GM10266 (cell line): ENCODE results near the gene SLC19A1.
A peak's percentile ranks its signal among the peaks of the same experiment; 100 is the strongest.

Experiments used
- DNase-seq: peaks from one replicate; pipeline ENCODE4 v3.0.0; 2012; ENCODE audit errors: extremely low spot score
- TF ChIP-seq, protein P1 (sequence below): IDR thresholded peaks from 2 replicates; pipeline ENCODE4 v1.5.1; 2012; ENCODE audit warnings: mild to moderate bottlenecking, low read depth; ENCODE audit not compliant: control insufficient read depth, insufficient read depth; ENCODE audit errors: missing control alignments

Gene SLC19A1

DNA sequence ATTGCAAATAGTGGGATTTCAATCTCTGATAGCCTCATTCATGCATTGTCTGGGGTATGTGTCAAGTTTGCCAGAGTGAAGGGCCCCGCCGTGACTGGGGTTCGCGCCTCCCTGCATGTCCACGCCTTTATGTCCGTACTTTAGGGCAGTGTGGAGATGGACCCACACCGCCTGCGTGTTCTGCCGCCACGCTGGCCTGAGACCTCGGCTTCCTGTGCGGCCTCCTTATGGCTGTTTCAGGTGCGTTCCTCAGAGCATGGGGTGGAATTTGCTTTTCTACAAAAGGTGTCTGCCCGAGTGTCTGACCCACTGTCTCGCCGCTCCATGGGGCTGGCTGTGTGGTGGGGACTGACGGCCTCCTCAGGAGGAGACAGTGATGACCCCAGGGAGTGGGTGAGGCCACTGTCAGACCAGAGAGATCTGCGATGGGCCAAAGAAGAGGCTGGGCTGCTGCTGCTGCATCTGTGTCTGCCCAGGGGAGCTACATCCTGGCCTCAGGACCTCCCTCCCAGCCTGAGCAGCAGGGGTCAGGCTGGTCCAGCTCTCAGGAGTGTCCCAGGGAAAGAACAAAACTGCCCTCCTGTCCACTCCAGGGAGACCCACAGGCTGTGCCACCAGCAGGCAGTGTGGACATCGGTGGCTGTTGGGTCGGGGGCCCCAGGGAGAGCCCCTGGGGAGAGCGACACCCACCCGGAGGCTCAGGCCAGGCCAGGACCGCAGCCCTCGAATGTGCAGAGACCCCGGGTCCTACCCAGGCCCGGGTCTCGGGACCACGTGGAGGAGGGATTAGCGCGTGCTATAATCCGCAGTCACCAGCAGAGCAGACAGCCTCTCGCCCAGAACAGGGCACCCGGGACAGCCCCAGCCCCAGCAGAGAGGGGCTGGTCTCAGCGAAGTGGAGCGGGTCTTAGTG is 9.8 kb upstream of the SLC19A1 start:
- DNase-seq: no peak
- TF ChIP-seq, protein P1, sequence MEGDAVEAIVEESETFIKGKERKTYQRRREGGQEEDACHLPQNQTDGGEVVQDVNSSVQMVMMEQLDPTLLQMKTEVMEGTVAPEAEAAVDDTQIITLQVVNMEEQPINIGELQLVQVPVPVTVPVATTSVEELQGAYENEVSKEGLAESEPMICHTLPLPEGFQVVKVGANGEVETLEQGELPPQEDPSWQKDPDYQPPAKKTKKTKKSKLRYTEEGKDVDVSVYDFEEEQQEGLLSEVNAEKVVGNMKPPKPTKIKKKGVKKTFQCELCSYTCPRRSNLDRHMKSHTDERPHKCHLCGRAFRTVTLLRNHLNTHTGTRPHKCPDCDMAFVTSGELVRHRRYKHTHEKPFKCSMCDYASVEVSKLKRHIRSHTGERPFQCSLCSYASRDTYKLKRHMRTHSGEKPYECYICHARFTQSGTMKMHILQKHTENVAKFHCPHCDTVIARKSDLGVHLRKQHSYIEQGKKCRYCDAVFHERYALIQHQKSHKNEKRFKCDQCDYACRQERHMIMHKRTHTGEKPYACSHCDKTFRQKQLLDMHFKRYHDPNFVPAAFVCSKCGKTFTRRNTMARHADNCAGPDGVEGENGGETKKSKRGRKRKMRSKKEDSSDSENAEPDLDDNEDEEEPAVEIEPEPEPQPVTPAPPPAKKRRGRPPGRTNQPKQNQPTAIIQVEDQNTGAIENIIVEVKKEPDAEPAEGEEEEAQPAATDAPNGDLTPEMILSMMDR: no peak

DNA sequence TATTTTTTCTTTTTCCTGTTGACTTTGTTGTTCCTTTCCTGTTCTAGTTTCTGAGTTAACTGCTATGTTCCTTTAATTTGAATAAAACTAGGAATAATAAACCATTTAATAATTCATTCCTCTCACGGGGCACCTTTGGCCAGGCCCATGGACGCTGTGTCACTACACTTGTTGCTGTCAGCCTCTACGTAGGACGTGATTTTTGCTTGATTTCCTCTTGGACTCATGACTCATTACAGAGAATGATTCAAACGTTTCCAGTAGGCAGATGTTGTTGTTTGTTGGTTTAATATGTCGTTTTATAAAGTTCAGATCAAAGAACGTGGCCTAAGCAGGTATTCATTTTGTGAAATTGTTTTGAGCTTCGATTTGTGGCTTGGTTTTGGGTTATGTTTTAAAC is 9.1 kb upstream of the SLC19A1 start:
- DNase-seq: no peak

DNA sequence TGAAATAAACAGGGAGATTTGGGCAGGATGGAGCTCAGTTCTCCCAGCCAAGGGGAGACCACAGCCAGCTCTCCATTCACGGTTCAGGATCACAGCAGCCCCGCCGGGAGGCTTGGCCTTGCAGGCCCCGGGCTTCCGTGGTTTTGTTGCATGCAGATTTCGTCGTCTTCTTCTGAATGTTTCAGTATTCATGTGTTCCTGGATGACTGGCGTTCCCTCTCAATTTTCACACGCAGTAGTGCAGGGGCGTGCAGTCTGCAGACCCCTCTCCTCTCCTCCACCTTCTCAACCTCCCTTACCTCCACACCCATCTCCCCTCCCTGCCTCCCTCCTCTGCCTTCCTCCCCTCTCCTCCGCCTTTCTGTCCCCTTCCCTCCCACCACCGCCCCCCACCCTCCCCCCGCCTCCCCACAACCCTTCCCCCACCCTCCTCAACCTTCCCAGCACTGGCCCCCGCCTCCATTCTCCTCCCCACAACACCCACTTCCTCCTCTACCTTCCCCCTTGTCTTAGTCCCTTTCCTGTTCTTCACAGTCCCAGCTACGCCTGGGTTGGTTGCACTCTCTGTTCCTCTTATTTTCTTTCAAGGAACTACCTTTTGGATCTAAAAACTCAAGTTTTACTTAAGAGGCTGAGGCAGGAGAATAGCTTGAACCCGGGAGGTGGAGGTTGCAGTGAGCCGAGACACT is 8.4 kb upstream of the SLC19A1 start:
- TF ChIP-seq, protein P1: no peak
- DNase-seq: peak; percentile 77

More for the DNA sequence above, 9.1 kb upstream of the SLC19A1 start:
- TF ChIP-seq, protein P1: no peak

GRCh38 chr21:45549626-45550463 is 7.6 kb upstream of the SLC19A1 start:
- peak; percentile 60 for DNase-seq
- TF ChIP-seq, protein P1: no peak

DNA sequence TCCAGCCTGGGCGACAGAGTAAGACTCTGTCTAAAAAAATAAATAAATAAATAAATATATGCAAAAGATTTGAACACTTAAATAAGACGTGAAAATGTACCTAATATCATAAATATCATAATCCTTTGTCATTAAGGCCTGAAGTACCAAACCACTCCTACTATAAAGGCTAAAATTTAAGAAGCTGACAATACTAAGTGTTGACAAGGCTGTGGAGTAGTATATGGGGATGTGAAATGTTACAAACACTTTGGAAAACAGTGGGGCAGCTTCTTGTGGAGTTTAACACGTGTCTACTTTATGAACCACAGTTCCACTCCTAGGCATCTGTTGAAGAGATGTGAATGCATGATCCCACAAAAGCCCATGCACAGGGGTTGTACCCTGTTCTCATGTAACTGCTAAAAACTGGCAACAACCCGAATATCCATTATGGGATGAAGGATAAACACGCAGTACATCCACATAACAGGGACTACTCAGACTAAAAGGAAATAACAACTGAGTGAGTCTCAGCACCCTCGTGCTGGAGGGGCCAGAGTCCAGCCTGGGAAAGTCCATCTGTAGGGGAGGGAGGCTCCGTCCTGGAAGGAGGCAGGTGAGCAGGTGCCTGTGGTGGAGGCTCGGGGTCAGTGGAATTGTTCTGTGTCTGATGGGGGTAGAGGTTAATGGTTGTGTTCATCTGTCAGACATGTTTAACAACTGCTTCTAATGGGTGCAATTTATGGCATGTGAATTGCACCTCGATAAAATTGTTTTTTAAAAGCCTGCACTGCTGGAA is 6.7 kb upstream of the SLC19A1 start:
- TF ChIP-seq, protein P1: no peak
- DNase-seq: no peak

- TF ChIP-seq, protein P1: no peak
- no peak for DNase-seq
Observed at GRCh38 chr21:45547545-45547900, 5.3 kb upstream of the SLC19A1 start.
